CD14-positive monocyte (primary cell): ENCODE data around the gene ZNF493. TPM values are rescaled to one million over a fixed set of nuclear protein-coding genes. Genes with fewer than 3 reads are reported as not detected.

Experiments
- DNase-seq, 3 donors: peaks; one replicate each; pipeline ENCODE4 v3.0.0-alpha.2; 2011 to 2022
- H2AFZ ChIP-seq: 2 replicates; pipeline ENCODE4 v1.6.0; 2012; ENCODE audit warnings: mild to moderate bottlenecking, low read depth, low read length, inconsistent platforms; ENCODE audit not compliant: insufficient read depth, poor library complexity, severe bottlenecking
- H3K27ac ChIP-seq, 2 donors: 1 replicate in 1 of 2; 2 replicates in 1 of 2; pipeline ENCODE4 v1.5.1; 2012 to 2013; ENCODE audit warnings: low read length in 2 of 2, control low read depth in 1 of 2, inconsistent platforms in 1 of 2, low read depth in 1 of 2, mild to moderate bottlenecking in 1 of 2
- H3K27me3 ChIP-seq, 2 donors: one replicate each; pipeline versions ENCODE4 v1.6.0 to v1.6.1; 2011 to 2013; ENCODE audit warnings: low read length in 2 of 2; ENCODE audit not compliant: control insufficient read depth in 2 of 2, insufficient read depth in 2 of 2
- H3K36me3 ChIP-seq, 2 donors: replicated peaks in 1 of 2; 1 replicate in 1 of 2; 2 replicates in 1 of 2; pipeline versions ENCODE4 v1.5.1 to v1.6.1; 2012 to 2013; ENCODE audit warnings: low read length in 2 of 2, control low read depth in 1 of 2, inconsistent platforms in 1 of 2, mild to moderate bottlenecking in 1 of 2; ENCODE audit not compliant: insufficient read depth in 2 of 2, control insufficient read depth in 1 of 2
- H3K4me1 ChIP-seq, 2 donors: 1 replicate in 1 of 2; 2 replicates in 1 of 2; pipeline versions ENCODE4 v1.5.1 to v1.6.1; 2012 to 2013; ENCODE audit warnings: low read length in 2 of 2, control low read depth in 1 of 2, inconsistent platforms in 1 of 2, mild to moderate bottlenecking in 1 of 2, moderate library complexity in 1 of 2; ENCODE audit not compliant: insufficient read depth in 2 of 2, control insufficient read depth in 1 of 2
- H3K4me2 ChIP-seq: replicated peaks from 2 replicates; pipeline ENCODE3; 2012; ENCODE audit warnings: low read length, moderate library complexity, mild to moderate bottlenecking; ENCODE audit not compliant: poor library complexity, severe bottlenecking; ENCODE audit errors: extremely low read depth
- H3K4me3 ChIP-seq, 3 experiments: fragments of 200-600 bp in 1 of 3; sonication (generic) in 1 of 3; replicated peaks in 1 of 3; 1 replicate in 2 of 3; 2 replicates in 1 of 3; pipeline ENCODE4 v1.5.1; 2011 to 2013; ENCODE audit warnings: low read length in 3 of 3, mild to moderate bottlenecking in 3 of 3, control low read depth in 2 of 3, low read depth in 2 of 3, inconsistent platforms in 1 of 3, moderate library complexity in 1 of 3
- H3K79me2 ChIP-seq: 2 replicates; pipeline ENCODE4 v1.6.0; 2012; ENCODE audit warnings: mild to moderate bottlenecking, control low read depth, inconsistent platforms, low read length, moderate library complexity; ENCODE audit not compliant: insufficient read depth
- H3K9ac ChIP-seq: 2 replicates; pipeline ENCODE4 v1.6.0; 2017; ENCODE audit warnings: low read length, mild to moderate bottlenecking; ENCODE audit not compliant: insufficient read depth, poor library complexity, severe bottlenecking
- H3K9me3 ChIP-seq, 2 donors: replicated peaks in 1 of 2; 1 replicate in 1 of 2; 2 replicates in 1 of 2; pipeline versions ENCODE4 v1.5.1 to v1.6.1; 2012 to 2013; ENCODE audit warnings: low read length in 2 of 2, control low read depth in 1 of 2; ENCODE audit not compliant: control insufficient read depth in 1 of 2, insufficient read depth in 1 of 2
- H4K20me1 ChIP-seq: 2 replicates; pipeline ENCODE4 v1.6.0; 2012; ENCODE audit warnings: mild to moderate bottlenecking, low read length, control low read depth, moderate library complexity; ENCODE audit not compliant: insufficient read depth
- H3K27ac Mint-ChIP-seq, 7 donors: one replicate each; pipeline ENCODE4 v1.8.0; 2020; ENCODE audit warnings: mild to moderate bottlenecking in 7 of 7, mixed read lengths in 7 of 7, moderate library complexity in 6 of 7, inconsistent platforms in 2 of 7
- H3K27me3 Mint-ChIP-seq, 3 donors: one replicate each; pipeline ENCODE4 v1.8.0; 2021 to 2022; ENCODE audit warnings: low read depth in 3 of 3, mild to moderate bottlenecking in 3 of 3, mixed read lengths in 3 of 3, moderate library complexity in 3 of 3, inconsistent platforms in 1 of 3
- H3K36me3 Mint-ChIP-seq, 2 donors: one replicate each; pipeline ENCODE4 v1.8.0; 2020; ENCODE audit warnings: mixed read lengths in 2 of 2, inconsistent platforms in 1 of 2, mild to moderate bottlenecking in 1 of 2
- H3K4me1 Mint-ChIP-seq: one replicate; pipeline ENCODE4 v1.8.0; 2020; ENCODE audit warnings: mild to moderate bottlenecking, mixed read lengths
- H3K4me3 Mint-ChIP-seq, 2 donors: one replicate each; pipeline ENCODE4 v1.8.0; 2020; ENCODE audit warnings: mild to moderate bottlenecking in 2 of 2, mixed read lengths in 2 of 2, moderate library complexity in 1 of 2
- H3K9me3 Mint-ChIP-seq, 7 donors: one replicate each; pipeline ENCODE4 v1.8.0; 2020 to 2022; ENCODE audit warnings: mixed read lengths in 7 of 7, mild to moderate bottlenecking in 6 of 7, moderate library complexity in 6 of 7, inconsistent platforms in 2 of 7
- CTCF ChIP-seq: fragments of 200-600 bp; IDR thresholded peaks from one replicate; pipeline ENCODE4 v1.8.0; 2022; ENCODE audit warnings: antibody characterized with exemption, mild to moderate bottlenecking
- WGBS: methylation state at CpG from one replicate; pipeline ENCODE4 v1.1.5; 2013; ENCODE audit warnings: missing lambda C conversion rate; ENCODE audit not compliant: insufficient coverage; 5-methylcytosine and 5-hydroxymethylcytosine counted together
- intact Hi-C, 2 donors: fragments of 100-400 bp; cut with micrococcal nuclease; formaldehyde crosslinking; loops; one replicate each; pipeline versions ENCODE4 v1.15.0 to v1.15.1; 2023
- polyA plus RNA-seq, 3 donors: library from polyadenylated mRNA; depleted of rRNA in 1 of 3; unstranded in 2 of 3; stranded (reverse) in 1 of 3; fragments of 300-500 nt in 2 of 3; fragments of >200 nt in 1 of 3; fragmentation: Illumina TruSeq in 2 of 3; gene quantifications; 1 replicate in 2 of 3; 2 replicates in 1 of 3; pipeline ENCODE4 v1.2.3, GENCODE V29; 2012 to 2021

ZNF493 gene
- polyA plus RNA-seq, 3 donors = 2.1 to 3.5 (median 2.6) TPM

GRCh38 chr19:21358768-21359451 lies 38.0 kb upstream of the ZNF493 start, which contains the start of gene ZNF738:
ZNF738 (plus strand) TSS chr19:21359000; CDS start chr19:21359141, 141 bp downstream.
- under 1% methylated on average over 29 of the region's 36 CpGs for WGBS
- intact Hi-C loops = no loop called here
- Histone ChIP-seq H3K36me3 (peaks cover 14 to 36% of the 10 kb centered on the region in 2 donors), H3K4me3 (peak within 1 kb of the TSS; percentile 57 to 86 (median 81)), H3K4me2 (peak within 1 kb of the TSS; percentile 76), H3K9ac (peak within 1 kb of the TSS; percentile 83), H3K4me1 (peaks cover 7 to 8% of the 10 kb centered on the region in 2 donors), H3K79me2 (peaks cover 24% of the 10 kb centered on the region), H3K9me3 (peaks cover 43 to 50% of the 10 kb centered on the region in 2 donors), H3K27ac (peak within 1 kb of the TSS; percentile 87 to 89), H2AFZ (peak within 1 kb of the TSS; percentile 94), H3K27me3 (no peaks in the 10 kb centered on the region), H4K20me1 (no peaks in the 10 kb centered on the region)
- TF ChIP-seq CTCF = no peak
- Mint-ChIP-seq H3K4me1 (peaks cover 14% of the 10 kb centered on the region), H3K4me3 (peak within 1 kb of the TSS; percentile 99 to 100), H3K27me3 (peaks cover 0 to 3% (median 0%) of the 10 kb centered on the region in 3 donors), H3K36me3 (peaks cover 23 to 34% of the 10 kb centered on the region in 2 donors), H3K27ac (peak within 1 kb of the TSS; percentile 92 to 99 (median 96)), H3K9me3 (peaks cover 13 to 77% (median 62%) of the 10 kb centered on the region in 7 donors)
- DNase-seq = peak; percentile 83 to 85 (median 85)

DNA sequence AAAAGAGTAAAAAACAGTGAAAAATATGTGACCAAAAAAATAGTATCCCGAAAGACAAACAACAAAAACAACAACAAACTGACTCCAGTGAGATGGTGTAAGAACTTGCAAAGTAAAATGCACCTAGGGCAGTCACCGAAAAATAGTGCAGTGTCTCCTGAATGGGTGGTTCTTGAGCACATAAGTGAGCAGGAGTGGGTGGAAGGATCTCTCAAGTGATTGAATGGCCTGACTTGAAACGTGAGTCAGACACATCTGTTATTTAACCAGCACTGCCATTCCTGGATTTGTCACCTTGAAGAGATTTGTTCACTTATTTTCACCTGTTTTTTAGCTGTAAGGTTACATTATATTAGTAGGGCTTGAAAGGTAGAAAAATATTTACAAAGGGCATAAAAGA lies 34.6 kb upstream of the ZNF493 start:
- H3K79me2 ChIP-seq = peaks cover 24% of the 10 kb centered on the region
- H3K4me1 Mint-ChIP-seq = peaks cover 14% of the 10 kb centered on the region
- H3K36me3 Mint-ChIP-seq = peaks cover 46 to 68% of the 10 kb centered on the region in 2 donors
- H2AFZ ChIP-seq = no peak overlapping the region
- no peak overlapping the region for H3K4me3 ChIP-seq
- WGBS = no CpG with 5 or more reads among the region's 3 CpGs
- H4K20me1 ChIP-seq = no peaks in the 10 kb centered on the region
- H3K27ac ChIP-seq = no peak overlapping the region
- H3K4me2 ChIP-seq = no peak overlapping the region
- H3K36me3 ChIP-seq = peaks cover 27 to 70% of the 10 kb centered on the region in 2 donors
- peaks cover 44 to 50% of the 10 kb centered on the region in 2 donors for H3K9me3 ChIP-seq
- H3K4me3 Mint-ChIP-seq = no peak overlapping the region
- no peaks in the 10 kb centered on the region for H3K27me3 Mint-ChIP-seq
- intact Hi-C loops = no loop called here
- peaks cover 7 to 8% of the 10 kb centered on the region in 2 donors for H3K4me1 ChIP-seq
- H3K27ac Mint-ChIP-seq = no peak overlapping the region
- no peaks in the 10 kb centered on the region for H3K27me3 ChIP-seq
- peaks cover 22 to 76% (median 62%) of the 10 kb centered on the region in 7 donors for H3K9me3 Mint-ChIP-seq
- no peak overlapping the region for H3K9ac ChIP-seq
- no peak for DNase-seq
- TF ChIP-seq CTCF = no peak
